ENCODE data around the gene CREBBP. TPM values are rescaled to one million over a fixed set of nuclear protein-coding genes. Genes with fewer than 3 reads are reported as not detected.

The CREBBP gene
- total and polyA plus RNA-seq, 2 donors (not counting 3 experiments of a cell fraction or from before 2014, with no cell fraction given), result 13.8 to 72.7 TPM

GRCh38 chr16:3830625-3831254 is 49.8 kb downstream of the CREBBP start:
- BruUV-seq (replicated peaks), result no TSS peak
- H3K4me3 ChIP-seq (replicated peaks in 1 of 3; ENCODE audit: insufficient read depth in 1 of 3, low read depth in 1 of 3, low read length in 3 of 3), result no peak overlapping the region
- TF ChIP-seq EZH2 (IDR thresholded peaks at IDR 0.05; ENCODE audit: borderline replicate concordance, low read depth, low read length, severe bottlenecking), result no peak
- TF ChIP-seq MYC (IDR thresholded peaks at IDR 0.05; ENCODE audit: low read depth, low read length), result no peak
- TF ChIP-seq, protein P1, sequence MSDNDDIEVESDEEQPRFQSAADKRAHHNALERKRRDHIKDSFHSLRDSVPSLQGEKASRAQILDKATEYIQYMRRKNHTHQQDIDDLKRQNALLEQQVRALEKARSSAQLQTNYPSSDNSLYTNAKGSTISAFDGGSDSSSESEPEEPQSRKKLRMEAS (IDR thresholded peaks at IDR 0.05; ENCODE audit: insufficient read depth, insufficient read length), result no peak
- TF ChIP-seq GATA2 (IDR thresholded peaks at IDR 0.05; ENCODE audit: insufficient read depth, insufficient read length, low read depth, low read length), result no peak
- TF ChIP-seq POLR2AphosphoS5 (IDR thresholded peaks at IDR 0.05; ENCODE audit: insufficient read depth, low read depth, low read length), result no peak
- no peak for TF ChIP-seq CTCF (IDR thresholded peaks at IDR 0.05; ENCODE audit: extremely low read depth in 1 of 2, insufficient read depth in 1 of 2, low read depth in 1 of 2, low read length in 2 of 2)
- no peak for TF ChIP-seq JUN (IDR thresholded peaks at IDR 0.05; ENCODE audit: borderline replicate concordance, insufficient read depth, insufficient read length, low read depth)
- TF ChIP-seq FOS (IDR thresholded peaks at IDR 0.05; ENCODE audit: borderline replicate concordance, insufficient read depth, low read length), result no peak
- no peak for TF ChIP-seq POLR2A (IDR thresholded peaks at IDR 0.05; ENCODE audit: low read depth, low read length)
- H3K9me3 ChIP-seq (replicated peaks; ENCODE audit: control insufficient read depth, insufficient read depth, low read length), result no peaks in the 10 kb centered on the region
- peaks cover 5% of the 10 kb centered on the region for H3K4me1 ChIP-seq (ENCODE audit: control insufficient read depth, extremely low read depth, insufficient read depth, low read length)
- no peak overlapping the region for H2AFZ ChIP-seq (ENCODE audit: low read depth, low read length)
- CTCF ChIA-PET, result no interaction called here
- H3K27ac ChIP-seq (ENCODE audit: insufficient read depth, low read depth, low read length), result no peak overlapping the region
- peaks cover 84% of the 10 kb centered on the region for H3K79me2 ChIP-seq (ENCODE audit: control insufficient read depth, insufficient read depth, low read length)
- H3K9me1 ChIP-seq (replicated peaks; ENCODE audit: control insufficient read depth, extremely low read depth, insufficient read depth, low read length), result peaks cover 2% of the 10 kb centered on the region
- H3K36me3 ChIP-seq (ENCODE audit: control insufficient read depth in 2 of 2, extremely low read depth in 1 of 2, insufficient read depth in 2 of 2, low read length in 2 of 2), result no peaks in the 10 kb centered on the region
- no peak for FAIRE-seq
- H3K27me3 ChIP-seq (ENCODE audit: control insufficient read depth in 2 of 2, insufficient read depth in 2 of 2, low read length in 2 of 2), result no peaks in the 10 kb centered on the region
- POLR2A ChIA-PET, result no interaction called here
- H3K9ac ChIP-seq (replicated peaks; ENCODE audit: extremely low read depth, insufficient read depth, low read length), result no peak overlapping the region
- no peak for DNase-seq (ENCODE audit: low read depth, low spot score)
- intact Hi-C loops (cut with micrococcal nuclease), result no loop called here
- peaks cover 36% of the 10 kb centered on the region for H4K20me1 ChIP-seq (replicated peaks; ENCODE audit: control insufficient read depth, extremely low read depth, insufficient read depth, low read length)
- dilution Hi-C loops (cut with MboI; ENCODE audit: extremely low pct_ligation_motif_present, low sequenced_read_pairs), result no loop called here
- H3K4me2 ChIP-seq (ENCODE audit: insufficient read depth, low read length), result no peak overlapping the region

Measured in endothelial cell of umbilical vein (primary cell).